ENCODE measurements around the gene EGFR. TPM values are rescaled to one million over a fixed set of nuclear protein-coding genes. Genes with fewer than 3 reads are reported as not detected.

Gene EGFR
- total and polyA plus RNA-seq, 7 donors: 3.6 to 39.7 (median 14.1) TPM

- no peak for DNase-seq
- no peaks in the 10 kb centered on the region for H3K36me3 ChIP-seq (ENCODE audit: insufficient read depth in 1 of 2, low read depth in 1 of 2)
Measured at GRCh38 chr7:55081472-55082227, 62.8 kb downstream of the EGFR start.

GRCh38 chr7:55082228-55082603 is 63.4 kb downstream of the EGFR start:
- H3K27ac ChIP-seq: peak overlapping the region; percentile 11
- H3K9me3 ChIP-seq: no peaks in the 10 kb centered on the region
- TF ChIP-seq CTCF (IDR thresholded peaks at IDR 0.05): no peak
- no peaks in the 10 kb centered on the region for H3K36me3 ChIP-seq (ENCODE audit: insufficient read depth in 1 of 2, low read depth in 1 of 2)
- intact Hi-C loops (cut with DNase I): no loop called here
- H3K4me3 ChIP-seq: no peak overlapping the region
- ATAC-seq (no peak), DNase-seq (no peak)
- H3K27me3 ChIP-seq (ENCODE audit: insufficient read depth in 3 of 3, low read length in 2 of 3): no peaks in the 10 kb centered on the region
- H3K4me1 ChIP-seq: peaks cover 41% of the 10 kb centered on the region

More at GRCh38 chr7:55081472-55082227, 62.8 kb downstream of the EGFR start:
- WGBS, 3 donors: 54 to 68% (median 60%) methylated on average over 7 of the region's 7 CpGs
- intact Hi-C loops (cut with DNase I): no loop called here
- Histone ChIP-seq H3K4me3 (no peak overlapping the region), H3K27ac (peak overlapping the region; percentile 11), H3K4me1 (peaks cover 46% of the 10 kb centered on the region), H3K27me3 (ENCODE audit: insufficient read depth in 3 of 3, low read length in 2 of 3) (no peaks in the 10 kb centered on the region), H3K9me3 (no peaks in the 10 kb centered on the region)
- no peak for TF ChIP-seq CTCF (IDR thresholded peaks at IDR 0.05)
- ATAC-seq: peak in 1 of 4 donors; percentile 31

GRCh38 chr7:55083206-55083605 is 64.4 kb downstream of the EGFR start:
- H3K27ac ChIP-seq: no peak overlapping the region
- DNase-seq (no peak), ATAC-seq (no peak)
- H3K9me3 ChIP-seq: no peaks in the 10 kb centered on the region
- WGBS, 3 donors: 78 to 92% (median 79%) methylated on average over 7 of the region's 7 CpGs
- peaks cover 37% of the 10 kb centered on the region for H3K4me1 ChIP-seq
- intact Hi-C loops (cut with DNase I): no loop called here
- H3K4me3 ChIP-seq: no peak overlapping the region
- no peaks in the 10 kb centered on the region for H3K27me3 ChIP-seq (ENCODE audit: insufficient read depth in 3 of 3, low read length in 2 of 3)
- H3K36me3 ChIP-seq (ENCODE audit: insufficient read depth in 1 of 2, low read depth in 1 of 2): no peaks in the 10 kb centered on the region
- no peak for TF ChIP-seq CTCF (IDR thresholded peaks at IDR 0.05)

GRCh38 chr7:55084307-55084706 is 65.5 kb downstream of the EGFR start:
- H3K27ac ChIP-seq: no peak overlapping the region
- no peaks in the 10 kb centered on the region for H3K36me3 ChIP-seq (ENCODE audit: insufficient read depth in 1 of 2, low read depth in 1 of 2)
- DNase-seq: no peak
- H3K4me1 ChIP-seq: peaks cover 26% of the 10 kb centered on the region
- no peak overlapping the region for H3K4me3 ChIP-seq
- H3K9me3 ChIP-seq: no peaks in the 10 kb centered on the region
- H3K27me3 ChIP-seq (ENCODE audit: insufficient read depth in 3 of 3, low read length in 2 of 3): no peaks in the 10 kb centered on the region
- ATAC-seq: no peak
- TF ChIP-seq CTCF (IDR thresholded peaks at IDR 0.05): no peak
- intact Hi-C loops (cut with DNase I): no loop called here
- 95 to 100% (median 99%) methylated on average over 2 of the region's 2 CpGs for WGBS, 3 donors
